ENCODE measurements around the gene NFATC3. TPM values are rescaled to one million over a fixed set of nuclear protein-coding genes. Genes with fewer than 3 reads are reported as not detected.

Gene NFATC3
- total RNA-seq, 2 donors from 2014 or later: 25.9 to 28.9 TPM

DNA sequence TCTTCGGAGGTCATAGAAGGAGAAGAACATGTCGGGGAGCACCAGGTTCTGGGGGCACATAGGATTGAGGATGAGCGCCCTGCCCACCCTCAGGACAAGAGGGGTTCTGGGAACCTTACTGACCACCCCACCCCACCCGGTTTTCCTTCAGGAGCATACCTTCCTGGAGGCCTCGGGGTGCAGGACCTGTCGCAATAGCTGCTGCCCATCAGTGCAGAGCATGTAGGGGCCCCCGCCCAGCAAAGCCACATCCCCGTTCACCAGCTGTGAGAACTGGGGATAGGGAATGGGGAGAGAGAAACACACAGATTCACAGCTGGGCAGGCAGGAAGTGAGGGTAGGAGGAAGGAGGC is 148.6 kb downstream of the NFATC3 start:
- DNase-seq: no peak
- no peak for ATAC-seq
- intact Hi-C loops (cut with DNase I): no loop called here

DNA sequence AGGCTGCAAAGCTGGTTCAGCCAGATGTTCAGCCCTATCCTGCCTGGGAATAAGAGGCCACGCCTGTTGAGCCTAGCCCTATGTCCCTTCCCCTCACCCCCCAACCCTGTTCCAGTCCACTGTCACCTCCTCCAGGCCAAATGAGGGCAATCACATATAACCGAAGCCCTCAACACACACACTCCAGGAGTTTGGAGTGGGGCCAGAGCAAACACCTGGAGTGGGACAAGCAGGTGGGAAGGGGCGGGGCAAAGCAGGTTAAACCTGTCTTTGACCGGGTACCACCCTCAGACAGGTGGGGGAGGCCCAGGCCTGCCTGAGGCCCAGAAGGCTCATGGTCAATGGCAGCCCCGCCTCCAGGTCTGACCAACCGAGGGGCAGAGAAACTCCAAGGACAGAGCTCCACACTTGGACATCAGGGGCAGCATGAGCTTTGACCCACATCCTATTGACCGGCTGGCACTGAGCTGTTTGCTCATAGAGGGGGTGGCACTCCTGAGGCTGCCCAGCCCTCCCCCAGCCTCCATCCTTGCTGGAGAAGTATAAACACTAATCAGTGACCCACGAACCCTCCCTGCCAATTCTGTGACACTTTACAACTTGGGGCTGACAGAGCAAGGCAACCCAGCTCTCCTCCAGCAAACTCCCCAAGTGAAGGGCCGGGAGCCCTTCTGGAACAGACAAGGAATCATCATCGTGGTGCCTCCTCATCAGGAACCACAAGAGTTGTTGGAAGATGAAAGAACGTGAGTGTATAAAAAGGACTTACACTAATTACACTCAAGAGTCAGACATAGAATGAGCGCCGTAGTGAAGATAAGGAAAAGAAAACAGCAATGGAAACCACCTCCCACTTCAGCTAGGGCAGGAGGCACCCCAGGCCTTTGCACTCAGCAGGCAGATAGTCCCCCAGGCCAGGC is 149.3 kb downstream of the NFATC3 start:
- ATAC-seq (no peak), DNase-seq (no peak)
- intact Hi-C loops (cut with DNase I): no loop called here

DNA sequence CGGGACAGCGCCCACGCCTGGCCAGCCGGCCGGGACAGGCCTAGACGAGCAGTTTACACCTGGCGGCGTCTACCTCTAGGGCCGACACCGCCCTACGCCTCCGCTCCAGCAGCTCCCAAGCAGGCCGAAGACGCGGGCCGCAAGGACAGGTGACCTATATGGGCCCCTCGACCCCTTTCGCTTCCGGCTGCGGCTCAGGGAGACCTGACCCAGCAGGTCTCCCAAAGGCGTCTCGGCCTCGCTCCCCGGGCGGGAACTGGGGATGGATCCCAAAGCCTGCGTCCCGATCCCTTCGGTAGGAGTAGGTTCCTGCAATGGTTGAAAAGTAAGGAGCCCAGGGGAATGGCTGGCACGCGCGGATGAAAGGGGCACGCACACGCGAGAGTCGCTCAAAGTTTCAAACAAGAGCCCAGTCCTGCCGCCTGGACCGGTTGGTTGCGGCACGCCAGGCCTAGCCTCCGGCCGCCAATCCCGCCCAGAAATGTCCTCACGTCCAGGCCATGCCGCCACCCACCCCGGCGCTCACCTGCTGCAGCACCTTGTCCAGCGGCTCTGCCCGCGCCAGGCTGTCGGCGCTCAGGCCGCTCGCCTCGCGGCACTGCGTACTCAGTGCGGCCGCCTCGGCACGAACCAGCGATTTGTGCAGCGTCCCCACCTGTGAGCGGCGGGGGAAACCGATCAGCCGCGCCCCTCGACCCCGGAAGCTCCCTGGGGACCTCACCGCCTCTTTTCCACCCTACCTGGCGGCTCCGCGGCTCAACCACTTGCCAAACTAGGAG is 150.1 kb downstream of the NFATC3 start:
- DNase-seq (no peak), ATAC-seq (no peak)
- intact Hi-C loops (cut with DNase I): no loop called here

DNA sequence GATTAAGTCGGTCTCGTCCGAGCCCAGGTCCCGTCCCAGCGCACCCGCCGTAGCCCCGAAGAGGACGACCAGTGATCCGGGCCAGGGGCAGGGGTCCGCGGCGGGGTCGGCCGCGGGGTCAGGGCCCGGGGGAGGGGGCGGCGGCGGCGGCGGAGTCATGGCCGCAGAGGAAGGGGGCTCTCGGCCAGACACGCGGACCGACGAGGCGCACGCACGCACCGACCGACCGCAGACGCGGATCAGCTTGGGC is 150.6 kb downstream of the NFATC3 start, which contains the start of gene ESRP2:
ESRP2 (minus strand) TSS at position 241 of the 250 bp plus-strand sequence; CDS start at position 159, 82 bp downstream.
- DNase-seq: no peak
- intact Hi-C loops (cut with DNase I): no loop called here
- ATAC-seq: no peak

DNA sequence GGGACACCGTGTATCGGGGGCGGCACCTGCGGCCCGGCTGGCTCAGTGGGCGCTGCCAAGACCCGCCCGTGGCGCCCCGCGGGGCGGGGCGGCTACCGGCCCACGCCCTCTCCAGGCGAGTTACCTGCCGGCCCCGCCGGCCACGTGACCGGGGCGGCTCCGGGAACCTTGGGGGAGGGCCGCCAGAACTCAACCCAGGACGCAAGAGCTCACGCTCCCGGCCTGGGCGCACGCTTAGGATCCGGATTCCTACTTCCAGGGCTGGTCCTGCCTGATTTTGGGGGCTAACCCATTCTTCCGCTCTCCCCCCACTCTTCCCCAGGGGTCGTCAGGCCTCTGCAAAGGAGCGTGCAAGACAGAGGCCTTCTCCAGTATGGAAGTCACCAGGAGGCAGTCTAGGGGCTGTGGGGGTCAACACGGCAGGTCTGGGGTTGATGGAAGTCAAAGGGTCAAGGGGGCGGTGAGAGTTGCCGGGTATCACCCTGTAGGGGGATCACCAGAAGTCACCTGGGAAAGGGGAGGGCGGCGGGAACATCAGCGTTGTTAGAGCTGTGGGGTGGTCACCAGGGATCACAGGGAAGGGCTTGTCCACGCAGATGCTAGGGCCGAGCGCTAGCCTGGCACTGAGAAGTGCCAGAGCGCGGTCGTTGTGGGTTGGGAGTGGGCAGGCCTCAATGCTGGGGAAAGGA is 151.1 kb downstream of the NFATC3 start:
- DNase-seq: peak; percentile 42
- ATAC-seq: peak; percentile 4 to 31
- intact Hi-C loops (cut with DNase I): no loop called here

DNA sequence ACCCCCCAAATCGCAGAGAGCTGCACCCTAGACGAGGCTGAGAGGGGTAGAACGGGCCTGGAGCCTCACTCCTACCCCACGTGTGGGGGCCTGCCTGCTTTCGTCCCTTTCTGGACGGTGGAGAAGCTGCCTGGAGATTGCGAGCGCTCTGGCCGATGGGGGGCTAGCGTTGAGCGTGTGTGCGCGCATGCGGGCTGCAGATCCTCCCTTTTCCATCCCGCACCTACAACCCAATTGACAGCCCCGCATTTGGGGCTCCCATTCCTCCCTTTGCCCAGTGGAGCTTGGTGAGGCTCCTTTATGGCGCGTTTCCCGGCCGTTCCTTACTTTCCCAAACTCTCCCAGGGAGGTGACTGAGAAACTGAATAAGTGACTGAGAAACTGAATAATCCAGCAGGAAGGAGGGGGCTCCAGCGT is 151.7 kb downstream of the NFATC3 start:
- no peak for DNase-seq
- intact Hi-C loops (cut with DNase I): no loop called here

DNA sequence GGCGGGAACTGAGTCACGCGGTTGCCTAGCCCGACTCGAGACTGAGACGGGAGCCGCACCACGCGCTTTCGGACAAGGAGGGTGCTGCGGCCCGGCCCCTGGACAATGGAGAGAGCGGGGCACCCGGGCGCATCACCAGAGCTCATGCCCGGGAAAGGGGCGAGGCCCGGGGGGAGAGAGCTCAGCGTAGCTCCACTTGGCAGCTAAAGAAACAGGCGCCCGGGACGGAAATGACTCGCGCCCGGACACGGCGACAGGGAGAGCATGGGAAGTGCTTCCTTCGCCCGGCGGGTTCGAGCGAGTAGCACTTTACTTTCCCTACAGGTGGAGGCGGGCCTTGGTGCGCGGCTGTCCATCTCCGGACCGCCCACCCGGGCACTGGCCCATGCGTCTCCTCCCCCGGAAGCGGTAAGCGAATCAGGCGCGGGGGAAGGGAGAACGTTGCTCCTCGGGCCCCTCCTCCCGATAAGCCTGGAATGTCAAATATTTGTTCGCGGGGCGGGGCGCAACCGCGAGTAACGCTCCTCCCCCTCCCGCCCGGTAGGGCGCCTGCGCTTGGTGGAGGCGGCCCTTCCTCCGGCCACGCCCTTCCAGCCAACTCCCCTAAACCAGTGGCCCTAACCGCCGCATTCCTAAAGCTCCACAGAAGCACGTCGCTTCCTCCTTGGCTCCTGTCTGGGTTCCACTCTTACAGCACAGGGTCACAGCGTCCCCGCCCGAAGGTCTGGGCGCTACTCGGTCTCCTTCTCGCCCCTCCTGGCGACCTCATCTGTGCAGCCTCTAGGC is 152.3 kb downstream of the NFATC3 start:
- peak; percentile 91 to 92 for ATAC-seq
- intact Hi-C loops (cut with DNase I): no loop called here

More for the DNA sequence above, 151.7 kb downstream of the NFATC3 start:
- ATAC-seq: peak; percentile 1

DNA sequence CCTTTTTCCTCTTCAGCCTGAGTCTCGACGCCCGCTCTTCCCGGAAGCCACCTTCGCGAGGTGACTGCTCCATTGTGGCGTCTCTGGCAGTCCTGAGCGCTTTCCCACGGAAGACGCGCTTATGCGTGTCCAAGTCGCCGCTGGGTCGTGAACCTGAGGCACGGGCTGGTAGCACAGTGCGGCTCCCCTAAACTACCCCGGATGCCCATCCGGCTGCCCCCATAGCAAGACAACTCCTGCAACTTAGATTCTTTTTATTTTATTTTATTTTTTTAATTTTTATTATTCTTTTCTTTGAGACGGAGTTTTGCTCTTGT is 152.8 kb downstream of the NFATC3 start:
- intact Hi-C loops (cut with DNase I): no loop called here
- ATAC-seq (no peak), DNase-seq (no peak)

More for the DNA sequence above, 152.3 kb downstream of the NFATC3 start:
- peak; percentile 98 for DNase-seq

DNA sequence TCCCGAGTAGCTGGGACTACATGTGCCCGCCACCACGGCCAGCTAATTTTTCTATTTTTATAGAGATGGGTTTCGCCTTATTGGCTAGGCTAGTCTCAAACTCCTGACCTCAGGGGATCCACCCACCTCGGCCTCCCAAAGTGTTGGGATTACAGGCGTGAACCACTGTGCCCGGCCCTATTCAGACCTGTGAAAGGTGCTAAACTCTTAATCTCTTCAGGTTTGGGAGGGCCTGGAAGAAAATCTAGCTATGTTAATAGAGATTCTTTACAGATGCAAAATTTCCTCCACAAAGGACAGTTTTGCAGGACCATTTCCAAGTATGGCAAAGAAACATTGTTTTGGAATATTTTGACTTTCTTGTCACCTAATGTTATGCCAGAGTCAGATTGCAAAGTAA is 156.9 kb downstream of the NFATC3 start:
- intact Hi-C loops (cut with DNase I): no loop called here
- ATAC-seq (no peak), DNase-seq (no peak)

DNA sequence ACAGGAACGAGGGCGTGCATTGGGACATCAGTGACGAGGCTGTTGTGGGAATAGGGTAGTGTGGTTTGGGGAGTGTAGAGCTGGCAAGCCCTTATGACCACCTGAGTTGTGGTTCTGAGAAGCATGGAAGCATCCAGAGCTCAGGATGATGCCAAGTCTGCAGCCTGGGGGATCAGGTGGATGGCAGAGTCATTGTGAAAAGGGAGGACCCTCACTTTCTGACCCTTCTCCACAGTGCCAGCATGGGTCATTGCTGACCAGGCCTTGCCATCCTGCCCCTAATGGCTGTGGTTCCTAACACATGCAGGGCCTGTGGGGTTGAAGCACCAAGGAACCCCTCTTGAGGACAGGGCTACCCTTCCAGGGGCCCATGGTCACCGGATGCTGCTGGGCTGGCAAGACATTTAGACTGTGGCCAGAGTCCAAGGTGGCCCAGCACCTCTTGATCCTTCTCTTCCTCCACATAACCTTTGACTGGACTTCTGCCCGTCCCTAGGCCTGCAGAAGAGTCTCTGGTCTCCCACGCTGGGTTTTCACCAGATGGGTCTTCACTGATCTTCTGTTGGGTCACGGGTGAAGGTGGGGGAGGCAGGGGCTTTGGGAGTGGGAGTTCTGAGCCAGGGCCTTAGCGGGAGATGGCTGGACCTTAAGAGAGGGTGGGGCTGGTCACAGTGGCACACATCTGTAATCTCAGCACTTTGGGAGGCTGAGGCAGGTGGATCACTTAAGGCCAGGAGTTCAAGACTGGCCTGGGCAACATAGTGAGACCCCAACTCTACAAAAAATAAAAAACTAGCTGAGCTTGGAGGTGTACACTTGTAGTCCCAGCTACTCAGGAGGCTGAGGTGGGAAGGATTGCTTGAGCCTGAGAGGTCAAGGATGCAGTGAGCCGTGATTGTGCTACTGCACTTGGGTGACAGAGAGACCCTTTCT is 158.0 kb downstream of the NFATC3 start:
- intact Hi-C loops (cut with DNase I): no loop called here
- DNase-seq: no peak
- ATAC-seq: no peak

DNA sequence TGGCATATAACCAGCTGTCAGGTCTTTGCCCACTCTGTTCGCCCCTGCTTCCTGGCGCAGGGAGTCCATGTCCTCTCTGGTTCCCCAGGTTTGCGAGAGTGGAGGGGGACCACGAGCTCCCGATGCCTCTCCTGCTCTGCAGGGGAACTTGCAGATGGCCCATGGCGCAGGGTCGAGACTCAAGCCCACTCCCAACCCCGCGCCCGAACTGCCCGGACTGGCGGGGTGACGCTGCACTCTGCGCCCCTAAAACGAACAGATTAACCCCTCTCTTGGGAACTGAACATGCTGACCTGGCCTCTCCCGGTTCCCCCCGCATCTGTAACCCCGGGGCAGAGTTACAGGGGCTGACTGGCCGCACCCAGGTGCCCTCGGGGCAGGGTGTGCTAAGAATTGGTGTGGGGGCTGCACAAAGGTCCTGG is 159.3 kb downstream of the NFATC3 start:
- intact Hi-C loops (cut with DNase I): no loop called here
- no peak for ATAC-seq
- no peak for DNase-seq

DNA sequence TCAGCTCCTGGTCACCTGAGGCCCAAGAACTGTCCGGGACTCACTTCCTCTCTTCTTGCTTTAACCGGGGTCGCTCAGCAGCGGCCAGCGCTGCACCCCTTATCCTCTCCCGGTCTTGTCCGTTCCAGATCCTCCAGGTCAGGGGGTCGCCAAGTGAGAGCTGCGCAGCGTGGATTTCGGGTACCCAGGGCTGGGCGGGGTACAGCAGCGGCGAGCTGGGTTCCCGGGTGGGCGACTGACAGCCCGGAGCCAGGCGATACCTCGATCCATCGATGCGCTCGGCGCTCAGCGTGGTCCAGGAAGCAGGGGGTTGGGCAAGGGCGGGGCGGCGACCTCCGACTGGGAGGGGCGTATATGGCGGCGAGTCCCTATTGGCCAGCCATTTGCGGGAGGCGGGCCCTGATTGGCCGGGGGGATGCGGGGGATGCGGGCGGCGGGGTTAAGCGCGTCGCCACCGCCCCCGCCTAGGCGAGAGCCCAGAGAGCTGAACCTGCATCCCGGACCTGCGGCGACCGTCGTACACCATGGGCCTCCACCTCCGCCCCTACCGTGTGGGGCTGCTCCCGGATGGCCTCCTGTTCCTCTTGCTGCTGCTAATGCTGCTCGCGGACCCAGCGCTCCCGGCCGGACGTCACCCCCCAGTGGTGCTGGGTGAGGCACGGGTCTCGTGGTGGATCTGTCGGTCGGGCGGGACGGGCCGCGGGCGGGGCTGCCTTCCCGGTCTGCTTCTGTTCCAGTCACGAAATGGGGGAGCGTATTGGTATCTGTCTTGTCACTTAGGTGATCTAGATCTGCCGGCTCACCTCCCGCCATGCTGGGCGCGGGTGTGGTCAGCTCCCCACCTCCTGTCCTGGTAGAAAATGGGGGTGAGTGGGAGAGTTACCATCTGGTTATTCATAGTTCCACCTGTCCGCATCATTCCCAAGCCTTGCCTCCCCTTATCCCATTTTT is 160.0 kb downstream of the NFATC3 start, which contains the start of gene PLA2G15:
PLA2G15 (plus strand) TSS at position 471 of the 951 bp plus-strand sequence; CDS start at position 525, 54 bp downstream.
- intact Hi-C loops (cut with DNase I): loop anchor here in 1 of 2 donors (5.0 kb wide), 1 partner anchor 87 kb away; no protein-coding TSS in a partner anchor
- peak; percentile 97 for DNase-seq
- peak; percentile 97 to 99 for ATAC-seq

DNA sequence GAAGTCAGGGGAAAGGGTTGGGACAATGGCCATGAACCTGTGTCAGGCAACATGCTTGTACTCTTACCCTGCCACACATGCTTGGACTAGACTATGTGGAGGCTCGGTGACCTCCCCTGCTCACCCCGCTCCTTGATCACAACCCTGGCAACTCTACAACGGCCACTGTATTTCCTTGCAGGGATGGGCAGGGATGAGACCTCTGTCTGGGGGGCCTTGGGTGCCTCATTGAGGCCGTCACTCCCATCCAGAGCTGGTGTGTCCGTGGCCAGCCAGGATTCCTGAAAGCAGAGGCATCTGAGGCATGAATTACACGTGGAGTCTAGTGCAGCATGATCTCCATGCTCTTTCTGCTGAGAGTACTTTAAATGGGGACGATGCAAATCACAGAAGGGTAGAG is 161.0 kb downstream of the NFATC3 start:
- intact Hi-C loops (cut with DNase I): loop anchor here in 1 of 2 donors (5.0 kb wide), 1 partner anchor 86 kb away; no protein-coding TSS in a partner anchor
- DNase-seq (no peak), ATAC-seq (no peak)

DNA sequence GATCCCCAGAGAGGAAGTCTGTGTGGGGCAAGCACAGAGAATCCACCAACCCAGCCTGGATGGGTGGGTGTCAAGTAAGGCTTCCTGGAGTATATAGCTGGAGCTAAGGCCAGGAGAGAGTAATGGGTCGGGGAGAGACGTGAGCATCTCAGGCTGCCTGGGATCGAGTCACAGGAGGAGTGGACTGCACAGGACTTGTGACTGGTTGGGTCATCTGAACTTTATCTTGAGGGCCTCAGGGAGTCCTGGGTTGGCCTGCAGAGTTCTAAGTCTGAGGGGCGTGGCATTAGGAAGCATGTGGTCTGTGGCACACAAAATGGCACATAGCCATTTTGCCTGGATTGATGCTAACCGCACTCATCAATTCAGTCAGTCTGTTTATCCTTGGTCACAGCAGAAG is 161.5 kb downstream of the NFATC3 start:
- intact Hi-C loops (cut with DNase I): loop anchor here in 1 of 2 donors (5.0 kb wide), 1 partner anchor 86 kb away; no protein-coding TSS in a partner anchor
- ATAC-seq: peak in 1 of 2 donors; percentile 3
- no peak for DNase-seq

DNA sequence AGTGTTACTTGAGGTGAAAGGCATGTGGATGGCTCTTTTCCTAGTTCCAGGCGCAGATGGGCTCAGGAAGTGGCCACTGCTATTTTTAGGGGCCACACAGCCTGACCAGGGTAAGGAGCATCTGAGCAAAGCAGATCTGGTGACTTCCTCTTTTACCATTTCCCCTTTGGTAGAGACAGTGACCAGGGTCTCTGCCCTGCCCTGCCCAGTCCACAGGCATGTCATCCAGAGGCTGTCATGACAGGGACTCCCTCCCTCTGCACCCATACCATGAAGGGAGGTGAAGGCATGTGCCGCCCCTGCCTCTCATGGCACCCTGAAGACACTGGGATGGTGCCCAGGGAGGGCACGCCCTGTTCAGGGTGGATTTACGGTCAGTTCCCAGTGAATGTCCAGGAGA is 162.2 kb downstream of the NFATC3 start:
- no peak for DNase-seq
- ATAC-seq: peak in 1 of 2 donors; percentile 28
- intact Hi-C loops (cut with DNase I): loop anchor here in 1 of 2 donors (5.0 kb wide), 1 partner anchor 85 kb away; no protein-coding TSS in a partner anchor

DNA sequence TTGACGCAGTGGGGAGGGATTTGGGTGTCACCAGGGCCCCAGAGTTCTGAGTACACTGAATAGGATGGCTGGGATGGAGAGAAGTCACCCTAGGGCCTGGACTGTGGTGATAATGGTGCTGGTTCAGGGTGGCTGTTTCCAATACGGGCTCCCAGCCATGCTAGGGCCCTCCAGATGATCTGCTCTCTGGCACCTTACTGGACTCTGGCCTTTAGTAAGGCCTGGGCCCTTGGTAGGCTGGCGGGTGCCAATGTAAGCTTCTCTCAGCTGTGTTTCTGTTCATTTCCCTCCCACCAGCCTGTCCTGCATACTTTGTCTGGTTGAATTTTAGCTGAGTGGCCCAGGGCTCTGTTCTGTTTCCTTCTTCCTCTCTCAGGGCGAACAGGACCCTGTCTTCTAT is 162.8 kb downstream of the NFATC3 start:
- ATAC-seq: no peak
- intact Hi-C loops (cut with DNase I): loop anchor here in 1 of 2 donors (5.0 kb wide), 1 partner anchor 84 kb away; no protein-coding TSS in a partner anchor
- no peak for DNase-seq

Measured in left cardiac atrium (tissue), 4 donors.